MG63 (cell line): ENCODE data around the gene PRDM15. TPM values are rescaled to one million over a fixed set of nuclear protein-coding genes. Genes with fewer than 3 reads are reported as not detected.

Experiments
- DNase-seq: peaks from one replicate; pipeline ENCODE4 v3.0.0-alpha.2; 2020
- H3K27me3 ChIP-seq: fragments of 250-450 bp; sonication (Bioruptor Pico); 2 replicates; pipeline ENCODE4 v1.5.1; 2020; ENCODE audit warnings: mild to moderate bottlenecking, moderate library complexity
- H3K36me3 ChIP-seq: fragments of 250-450 bp; sonication (Bioruptor Pico); 2 replicates; pipeline ENCODE4 v1.5.1; 2020; ENCODE audit warnings: mild to moderate bottlenecking, moderate library complexity
- H3K4me3 ChIP-seq: fragments of 250-450 bp; sonication (Bioruptor Pico); 2 replicates; pipeline ENCODE4 v1.5.1; 2020; ENCODE audit warnings: mild to moderate bottlenecking, moderate library complexity
- H3K9me3 ChIP-seq: fragments of 250-450 bp; sonication (Bioruptor Pico); 2 replicates; pipeline ENCODE4 v1.5.1; 2020; ENCODE audit warnings: mild to moderate bottlenecking, moderate library complexity
- total RNA-seq: library from RNA; depleted of rRNA; stranded (reverse); fragments of >200 nt; shearing (Covaris generic); gene quantifications from 2 replicates; pipeline ENCODE4 v1.2.3, GENCODE V29; 2014; ENCODE audit warnings: low replicate concordance

Gene PRDM15
- total RNA-seq, 1 experiment from 2014 or later = 7.8 TPM

DNA sequence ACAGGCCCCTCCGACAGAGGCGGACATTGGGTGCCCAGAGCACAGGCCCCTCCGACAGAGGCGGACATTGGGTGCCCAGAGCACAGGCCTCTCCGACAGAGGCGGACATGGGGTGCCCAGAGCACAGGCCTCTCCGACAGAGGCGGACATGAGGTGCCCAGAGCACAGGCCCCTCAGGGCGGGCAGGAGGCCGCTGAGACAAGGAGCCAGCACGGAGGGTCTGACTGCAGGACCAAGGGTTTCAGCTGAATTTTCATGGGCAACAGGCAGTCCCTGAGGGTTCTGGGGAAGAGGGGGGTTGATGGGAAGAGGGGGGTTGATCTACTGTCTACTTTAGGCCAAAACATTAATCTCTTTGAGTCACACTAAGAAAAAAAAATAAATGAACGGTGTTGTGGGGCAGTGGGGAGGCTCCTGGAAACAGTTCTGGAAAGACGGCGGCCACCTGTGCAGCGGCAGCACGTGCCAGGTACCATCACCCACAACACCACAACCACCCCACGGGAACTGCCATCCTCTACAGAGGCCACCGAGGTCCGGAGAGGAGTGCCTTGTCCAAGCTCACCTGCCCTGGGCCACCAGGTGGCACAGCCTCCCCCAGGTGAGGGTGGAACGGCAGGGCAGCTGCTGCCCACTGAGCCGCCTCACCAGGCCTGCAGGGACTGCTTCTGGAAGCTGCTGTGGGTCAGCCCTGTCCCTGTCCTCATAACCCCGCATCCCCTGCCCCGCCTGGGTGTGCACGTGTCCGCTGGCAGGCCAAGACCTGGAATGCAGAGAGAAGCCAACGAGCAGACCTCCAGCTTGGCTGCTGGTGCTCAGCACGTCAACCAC is 20.5 kb downstream of the PRDM15 start:
- DNase-seq = no peak
- H3K27me3 ChIP-seq = no peaks in the 10 kb centered on the region
- H3K4me3 ChIP-seq = no peak overlapping the region
- H3K36me3 ChIP-seq = peaks cover 37% of the 10 kb centered on the region
- no peaks in the 10 kb centered on the region for H3K9me3 ChIP-seq

- H3K4me3 ChIP-seq = no peak overlapping the region
- H3K27me3 ChIP-seq = no peaks in the 10 kb centered on the region
- no peak for DNase-seq
- peaks cover 39% of the 10 kb centered on the region for H3K36me3 ChIP-seq
- no peaks in the 10 kb centered on the region for H3K9me3 ChIP-seq
Measured at GRCh38 chr21:41857771-41858300, 21.3 kb downstream of the PRDM15 start.

GRCh38 chr21:41856572-41856971 is 22.6 kb downstream of the PRDM15 start:
- no peak for DNase-seq
- H3K9me3 ChIP-seq = no peaks in the 10 kb centered on the region
- H3K4me3 ChIP-seq = no peak overlapping the region
- H3K36me3 ChIP-seq = peaks cover 42% of the 10 kb centered on the region
- H3K27me3 ChIP-seq = no peaks in the 10 kb centered on the region

DNA sequence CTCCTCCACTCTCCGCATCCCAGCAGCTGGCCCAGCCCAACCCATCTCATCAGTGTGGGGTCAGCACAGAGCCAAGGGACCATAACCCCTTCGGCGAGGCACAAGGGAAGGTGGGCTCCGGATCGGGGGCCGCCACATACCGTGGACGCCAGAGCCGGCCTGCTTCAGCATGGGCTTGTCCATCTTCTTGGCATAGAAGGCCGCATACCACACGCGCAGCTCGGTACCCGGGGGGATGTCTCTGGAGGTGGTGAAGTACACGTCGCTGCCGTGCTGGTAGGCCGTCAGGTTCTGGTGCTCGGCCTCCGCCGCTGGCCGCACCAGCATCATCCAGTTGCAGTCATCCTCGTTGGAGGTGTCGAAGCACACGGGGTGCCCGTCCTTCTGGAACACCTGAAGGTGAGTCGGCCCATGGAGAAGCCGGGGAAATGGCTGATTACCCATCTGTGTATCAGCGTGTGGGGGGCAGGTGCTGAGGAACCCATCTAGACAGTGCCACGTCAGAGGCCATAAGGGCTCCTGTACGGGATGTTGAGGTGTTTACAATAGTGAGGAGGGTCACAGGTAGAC is 24.6 kb downstream of the PRDM15 start:
- H3K27me3 ChIP-seq = no peaks in the 10 kb centered on the region
- H3K4me3 ChIP-seq = no peak overlapping the region
- H3K36me3 ChIP-seq = peaks cover 46% of the 10 kb centered on the region
- H3K9me3 ChIP-seq = no peaks in the 10 kb centered on the region
- no peak for DNase-seq

DNA sequence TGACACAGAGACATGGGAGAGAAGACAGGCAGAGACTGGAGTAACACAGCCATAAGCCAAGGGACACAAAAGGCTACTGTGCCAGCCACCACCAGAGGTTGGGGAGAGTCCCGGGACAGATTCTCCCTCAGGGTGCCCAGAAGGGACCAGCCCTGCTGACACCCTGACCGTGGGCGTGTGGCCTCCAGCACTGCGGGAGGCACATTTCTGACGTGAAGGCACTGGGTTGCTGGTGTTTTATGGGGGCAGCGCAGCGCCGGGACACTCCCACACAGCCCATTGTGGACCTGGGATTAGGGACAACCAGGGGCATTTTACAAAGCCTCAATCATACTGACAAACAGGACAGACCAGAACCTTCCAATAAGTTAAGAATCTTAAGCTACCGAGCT is 26.2 kb downstream of the PRDM15 start:
- DNase-seq = no peak
- H3K36me3 ChIP-seq = peaks cover 40% of the 10 kb centered on the region
- H3K27me3 ChIP-seq = no peaks in the 10 kb centered on the region
- no peaks in the 10 kb centered on the region for H3K9me3 ChIP-seq
- no peak overlapping the region for H3K4me3 ChIP-seq

DNA sequence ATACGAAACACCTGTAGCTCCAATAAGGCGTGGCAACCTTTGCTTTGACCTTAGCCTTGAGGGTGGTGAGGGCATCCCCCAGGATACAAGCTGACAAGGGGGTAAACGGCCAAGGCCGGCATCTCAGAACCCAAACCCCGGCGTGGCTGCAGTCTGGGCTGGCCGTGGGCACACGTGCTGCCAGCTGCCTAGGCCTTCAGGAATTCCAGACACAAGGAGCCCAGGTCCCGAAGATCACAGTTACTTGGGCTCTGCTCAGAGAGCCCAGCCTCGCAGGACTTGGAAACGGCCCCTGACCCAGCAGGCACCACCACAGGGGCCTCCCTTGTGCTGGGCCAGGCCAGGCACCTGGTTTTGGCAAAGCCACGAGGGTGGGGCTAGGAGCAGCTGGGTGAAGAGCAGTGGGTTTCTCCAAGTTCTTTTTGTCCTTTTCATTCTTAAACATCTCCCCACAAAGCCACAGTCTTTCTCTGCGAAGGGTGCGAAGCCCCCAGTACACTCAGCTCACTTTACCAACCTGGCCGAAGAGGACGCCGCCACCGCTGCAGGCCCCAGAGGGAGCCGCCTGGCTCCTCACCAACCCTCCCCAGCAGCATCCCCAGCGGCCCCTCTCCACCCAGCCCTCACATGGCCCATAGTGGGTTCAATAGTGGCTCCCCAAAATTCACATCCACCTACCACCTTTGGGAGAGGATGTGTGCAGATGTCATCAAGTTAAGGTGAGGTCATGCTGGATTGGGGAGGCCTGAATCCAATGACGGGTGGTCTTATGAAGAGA is 26.8 kb downstream of the PRDM15 start:
- no peak for DNase-seq
- no peaks in the 10 kb centered on the region for H3K9me3 ChIP-seq
- H3K27me3 ChIP-seq = no peaks in the 10 kb centered on the region

DNA sequence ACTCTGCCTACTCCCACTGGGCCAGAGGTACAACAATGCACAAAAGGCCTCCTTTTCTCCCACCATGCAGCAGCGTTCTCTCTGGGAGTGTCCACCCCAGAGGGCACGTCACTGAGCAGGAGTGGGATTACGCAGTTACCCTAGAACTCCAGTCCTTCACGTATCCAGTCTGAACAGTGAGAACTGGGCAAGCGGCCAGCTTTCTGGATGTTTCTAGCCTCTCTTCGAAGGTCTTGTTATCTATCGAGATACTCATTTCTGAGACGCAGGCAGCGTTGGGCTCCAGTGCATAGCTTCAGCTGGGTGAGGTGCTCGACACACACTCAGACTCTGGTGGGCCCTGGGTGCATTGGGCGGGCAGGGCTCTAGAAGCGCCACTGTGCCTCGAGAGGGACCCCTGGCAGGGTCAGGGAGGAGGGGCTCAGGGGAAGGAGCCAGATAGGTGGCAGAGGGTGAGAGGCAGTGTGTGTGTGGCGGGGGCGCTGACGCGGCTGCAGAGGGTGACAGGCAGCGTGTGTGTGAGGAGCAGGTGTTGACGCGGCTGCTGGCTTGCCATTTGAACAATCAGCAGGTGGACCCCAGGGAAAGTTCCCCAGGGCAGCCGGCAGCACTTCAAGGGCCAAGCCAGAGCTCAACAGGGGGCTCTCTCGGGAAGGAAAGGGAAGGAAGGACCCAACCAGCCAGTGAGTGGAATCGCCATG is 27.9 kb downstream of the PRDM15 start:
- no peak overlapping the region for H3K4me3 ChIP-seq
- no peaks in the 10 kb centered on the region for H3K27me3 ChIP-seq
- peaks cover 29% of the 10 kb centered on the region for H3K36me3 ChIP-seq
- no peak for DNase-seq
- H3K9me3 ChIP-seq = no peaks in the 10 kb centered on the region

More for the DNA sequence above, 26.8 kb downstream of the PRDM15 start:
- Histone ChIP-seq H3K36me3 (peaks cover 35% of the 10 kb centered on the region), H3K4me3 (no peak overlapping the region)

DNA sequence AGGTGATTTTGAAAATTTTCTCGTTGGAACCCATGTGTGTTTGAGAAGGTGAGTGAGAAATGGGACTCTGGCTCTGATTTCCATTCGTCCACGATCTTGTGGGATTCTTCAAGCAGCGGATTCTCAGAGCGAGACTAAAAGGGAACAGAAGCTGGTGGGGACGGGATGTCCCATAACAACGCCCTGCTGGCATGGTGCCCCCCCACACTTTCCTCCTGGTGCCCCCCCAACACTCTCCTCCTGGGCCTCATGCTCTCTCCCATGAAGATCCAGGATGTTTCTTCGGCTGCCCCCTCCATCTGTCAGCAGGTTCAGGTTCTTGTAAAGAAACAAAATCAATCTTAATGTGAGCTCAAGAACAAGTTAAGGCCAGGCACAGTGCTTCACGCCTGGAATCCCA is 29.1 kb downstream of the PRDM15 start:
- Histone ChIP-seq H3K36me3 (peaks cover 32% of the 10 kb centered on the region), H3K9me3 (no peaks in the 10 kb centered on the region), H3K27me3 (no peaks in the 10 kb centered on the region), H3K4me3 (no peak overlapping the region)
- no peak for DNase-seq

GRCh38 chr21:41848958-41849580 is 30.1 kb downstream of the PRDM15 start:
- Histone ChIP-seq H3K36me3 (peaks cover 25% of the 10 kb centered on the region), H3K4me3 (no peak overlapping the region), H3K9me3 (no peaks in the 10 kb centered on the region), H3K27me3 (no peaks in the 10 kb centered on the region)
- DNase-seq = no peak

- Histone ChIP-seq H3K4me3 (no peak overlapping the region), H3K27me3 (no peaks in the 10 kb centered on the region), H3K9me3 (no peaks in the 10 kb centered on the region), H3K36me3 (peaks cover 26% of the 10 kb centered on the region)
- no peak for DNase-seq
Measured at GRCh38 chr21:41848533-41848932, 30.6 kb downstream of the PRDM15 start.

DNA sequence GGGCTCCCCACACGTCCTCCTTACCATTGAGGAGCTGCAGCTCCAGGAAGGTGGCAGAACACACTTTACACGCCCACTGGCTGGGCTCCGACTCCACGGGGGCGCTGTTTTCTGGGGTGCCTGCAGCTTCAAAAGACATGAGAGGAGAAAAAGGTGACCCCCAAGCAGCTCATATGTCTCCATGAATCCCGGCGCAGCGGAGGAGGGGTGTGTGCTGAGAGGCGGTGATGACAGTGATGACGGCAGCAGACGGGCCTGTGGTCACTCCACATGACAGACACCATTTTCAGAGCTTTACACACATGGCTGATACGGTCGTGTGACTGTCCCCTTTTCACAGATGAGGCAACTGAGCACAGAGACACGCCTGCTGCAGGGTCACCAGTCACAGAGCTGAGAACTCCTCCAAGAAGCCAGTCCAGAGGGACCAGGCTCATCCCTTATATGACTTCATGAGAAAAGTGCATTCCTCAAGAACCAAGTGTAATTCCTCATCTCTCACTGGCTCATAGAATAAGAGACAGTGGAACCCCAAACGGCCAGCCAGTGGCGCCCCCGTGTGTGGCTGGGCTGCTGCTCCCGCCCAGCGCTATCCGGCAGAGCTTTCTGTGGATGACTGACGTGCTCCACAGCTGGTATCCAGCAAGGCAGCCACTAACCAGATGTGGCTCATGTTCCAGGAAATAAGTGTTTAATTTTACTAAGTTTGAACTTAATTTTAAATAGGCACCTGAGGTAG is 31.9 kb downstream of the PRDM15 start:
- Histone ChIP-seq H3K4me3 (no peak overlapping the region), H3K36me3 (peaks cover 28% of the 10 kb centered on the region), H3K9me3 (no peaks in the 10 kb centered on the region), H3K27me3 (no peaks in the 10 kb centered on the region)
- DNase-seq = no peak

- no peak for DNase-seq
- H3K9me3 ChIP-seq = peaks cover 3% of the 10 kb centered on the region; the same call in 1 of the 2 replicates
- no peaks in the 10 kb centered on the region for H3K27me3 ChIP-seq
- no peak overlapping the region for H3K4me3 ChIP-seq
- peaks cover 30% of the 10 kb centered on the region for H3K36me3 ChIP-seq
Measured at GRCh38 chr21:41846536-41846935, 32.6 kb downstream of the PRDM15 start.

GRCh38 chr21:41846033-41846317 is 33.2 kb downstream of the PRDM15 start:
- Histone ChIP-seq H3K36me3 (peaks cover 29% of the 10 kb centered on the region), H3K9me3 (peaks cover 6% of the 10 kb centered on the region), H3K27me3 (no peaks in the 10 kb centered on the region), H3K4me3 (no peak overlapping the region)
- no peak for DNase-seq

DNA sequence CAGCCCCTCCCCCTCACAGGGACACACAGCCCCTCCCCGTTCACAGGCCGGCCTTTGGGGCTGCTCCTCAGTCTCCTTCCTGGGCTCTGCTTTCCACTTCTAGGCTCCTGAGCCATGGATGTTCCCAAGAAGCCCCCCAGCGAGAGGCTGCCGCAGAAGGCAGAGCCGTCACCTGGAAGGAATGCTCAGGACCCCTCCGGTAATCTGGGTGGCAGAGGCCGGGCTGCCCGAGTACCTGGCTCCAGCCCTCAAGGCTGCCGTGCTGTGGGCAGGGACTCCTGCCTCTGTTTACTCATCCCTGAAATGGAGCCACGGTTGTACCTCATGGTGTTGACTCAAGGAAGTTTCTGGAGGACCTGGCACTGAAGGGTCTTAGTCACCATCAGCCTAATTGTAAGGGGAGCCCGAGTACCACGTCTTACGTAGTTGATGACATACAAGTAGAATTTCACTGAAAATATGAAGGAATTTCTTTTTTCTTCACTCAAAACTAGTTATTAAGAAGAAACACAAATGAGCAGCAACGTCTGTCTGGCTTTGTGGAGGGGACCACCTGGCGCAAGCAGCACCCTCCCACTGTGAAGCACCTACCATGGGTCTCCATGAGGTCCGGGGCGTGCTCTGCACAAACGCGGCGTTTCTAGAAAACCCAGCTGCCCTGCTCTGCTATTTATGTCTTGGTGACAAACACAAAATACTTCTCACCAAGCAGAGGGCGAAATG is 33.7 kb downstream of the PRDM15 start:
- no peaks in the 10 kb centered on the region for H3K27me3 ChIP-seq
- H3K9me3 ChIP-seq = peaks cover 11% of the 10 kb centered on the region
- H3K4me3 ChIP-seq = no peak overlapping the region
- H3K36me3 ChIP-seq = peaks cover 33% of the 10 kb centered on the region
- DNase-seq = peak; percentile 24

- H3K9me3 ChIP-seq = peaks cover 13% of the 10 kb centered on the region
- peaks cover 39% of the 10 kb centered on the region for H3K36me3 ChIP-seq
- no peak overlapping the region for H3K4me3 ChIP-seq
- no peak for DNase-seq
- H3K27me3 ChIP-seq = no peaks in the 10 kb centered on the region
Measured at GRCh38 chr21:41843584-41843983, 35.6 kb downstream of the PRDM15 start.
